ENCODE data around the gene MMP20. TPM values are rescaled to one million over a fixed set of nuclear protein-coding genes. Genes with fewer than 3 reads are reported as not detected.

MMP20 gene
- total and polyA plus RNA-seq, 2 donors (not counting 1 experiment from before 2014, with no cell fraction given): not detected

- TF ChIP-seq EZH2 (IDR thresholded peaks at IDR 0.05; ENCODE audit: borderline replicate concordance, insufficient read depth, low read depth, low read length, poor library complexity, severe bottlenecking): no peak
- TF ChIP-seq CTCF (IDR thresholded peaks at IDR 0.05): no peak
- H3K27ac ChIP-seq (ENCODE audit: low read length in 2 of 2): peak overlapping the region in 1 of 2 donors; percentile 16
- H4K20me1 ChIP-seq (ENCODE audit: control insufficient read depth, insufficient read depth, low read length, poor library complexity, severe bottlenecking): no peaks in the 10 kb centered on the region
- H3K4me1 ChIP-seq (ENCODE audit: control insufficient read depth in 2 of 2, insufficient read depth in 2 of 2, low read length in 2 of 2): peaks cover 26 to 29% of the 10 kb centered on the region in 2 donors
- CTCF ChIA-PET: interaction anchor here (1.2 to 1.5 kb wide), 4 partner anchors 22 to 75 kb away, joined by 3 to 4 read pairs (median 4); no protein-coding TSS in a partner anchor
- H3K27me3 ChIP-seq (replicated peaks in 1 of 4; ENCODE audit: control extremely low read depth in 1 of 4, control insufficient read depth in 3 of 4, insufficient read depth in 4 of 4, low read length in 3 of 4): no peaks in the 10 kb centered on the region
- peak overlapping the region; percentile 16 for H2AFZ ChIP-seq (ENCODE audit: insufficient read depth, low read depth, low read length, poor library complexity, severe bottlenecking)
- H3K9me3 ChIP-seq (ENCODE audit: control extremely low read depth in 1 of 3, control insufficient read depth in 2 of 3, insufficient read depth in 1 of 3, low read length in 2 of 3): no peaks in the 10 kb centered on the region
- Mint-ChIP-seq H3K27me3 (no peaks in the 10 kb centered on the region), H3K9me3 (ENCODE audit: insufficient read depth) (no peaks in the 10 kb centered on the region), H3K27ac (peak overlapping the region; percentile 20), H3K4me3 (no peak overlapping the region), H3K4me1 (peaks cover 35% of the 10 kb centered on the region)
- H3K9ac ChIP-seq (ENCODE audit: low read length): no peak overlapping the region
- ATAC-seq (ENCODE audit: low read depth) (no peak), DNase-seq (no peak)
- no peaks in the 10 kb centered on the region for H3K79me2 ChIP-seq (ENCODE audit: control insufficient read depth, insufficient read depth, low read length)
- POLR2A ChIA-PET: no interaction called here
- H3K4me3 ChIP-seq (ENCODE audit: control extremely low read depth in 1 of 5, extremely low read depth in 1 of 5, insufficient read depth in 1 of 5, low read depth in 2 of 5, low read length in 4 of 5): no peak overlapping the region
- WGBS (ENCODE audit: insufficient coverage): 75% methylated on average over 1 of the region's 5 CpGs
- no peaks in the 10 kb centered on the region for H3K36me3 ChIP-seq (replicated peaks in 1 of 2; ENCODE audit: control extremely low read depth in 1 of 2, control insufficient read depth in 1 of 2, extremely low read depth in 1 of 2, insufficient read depth in 2 of 2, low read length in 1 of 2)
- H3K4me2 ChIP-seq (replicated peaks; ENCODE audit: low read depth, low read length, poor library complexity, severe bottlenecking): no peak overlapping the region
- intact Hi-C loops (cut with micrococcal nuclease): loop anchor here (5.0 kb wide), 1 partner anchor 34 kb away; no protein-coding TSS in a partner anchor
These were observed 33.9 kb downstream of the MMP20 start for GRCh38 chr11:102591160-102591718.

GRCh38 chr11:102590276-102591049, 34.7 kb downstream of the MMP20 start:
- WGBS (ENCODE audit: insufficient coverage): 78% methylated on average over 3 of the region's 6 CpGs
- TF ChIP-seq CTCF (IDR thresholded peaks at IDR 0.05): no peak
- no peak for TF ChIP-seq EZH2 (IDR thresholded peaks at IDR 0.05; ENCODE audit: borderline replicate concordance, insufficient read depth, low read depth, low read length, poor library complexity, severe bottlenecking)
- POLR2A ChIA-PET: no interaction called here

More at GRCh38 chr11:102590276-102591049, 34.7 kb downstream of the MMP20 start:
- H3K4me1 Mint-ChIP-seq: peaks cover 35% of the 10 kb centered on the region
- no peaks in the 10 kb centered on the region for H4K20me1 ChIP-seq (ENCODE audit: control insufficient read depth, insufficient read depth, low read length, poor library complexity, severe bottlenecking)
- no peak overlapping the region for H3K4me2 ChIP-seq (replicated peaks; ENCODE audit: low read depth, low read length, poor library complexity, severe bottlenecking)
- H3K27ac ChIP-seq (ENCODE audit: low read length in 2 of 2): no peak overlapping the region
- H3K4me3 Mint-ChIP-seq: peak overlapping the region; percentile 11
- H3K9me3 ChIP-seq (ENCODE audit: control extremely low read depth in 1 of 3, control insufficient read depth in 2 of 3, insufficient read depth in 1 of 3, low read length in 2 of 3): no peaks in the 10 kb centered on the region
- H3K27me3 ChIP-seq (replicated peaks in 1 of 4; ENCODE audit: control extremely low read depth in 1 of 4, control insufficient read depth in 3 of 4, insufficient read depth in 4 of 4, low read length in 3 of 4): no peaks in the 10 kb centered on the region
- ATAC-seq (ENCODE audit: low read depth) (no peak), DNase-seq (no peak)
- H3K36me3 ChIP-seq (replicated peaks in 1 of 2; ENCODE audit: control extremely low read depth in 1 of 2, control insufficient read depth in 1 of 2, extremely low read depth in 1 of 2, insufficient read depth in 2 of 2, low read length in 1 of 2): no peaks in the 10 kb centered on the region
- intact Hi-C loops (cut with micrococcal nuclease): loop anchor here (5.0 kb wide), 1 partner anchor 33 kb away; no protein-coding TSS in a partner anchor
- no peaks in the 10 kb centered on the region for H3K79me2 ChIP-seq (ENCODE audit: control insufficient read depth, insufficient read depth, low read length)
- peak overlapping the region; percentile 61 for H3K27ac Mint-ChIP-seq
- H3K27me3 Mint-ChIP-seq: no peaks in the 10 kb centered on the region
- peaks cover 26 to 29% of the 10 kb centered on the region in 2 donors for H3K4me1 ChIP-seq (ENCODE audit: control insufficient read depth in 2 of 2, insufficient read depth in 2 of 2, low read length in 2 of 2)
- no peak overlapping the region for H3K4me3 ChIP-seq (ENCODE audit: control extremely low read depth in 1 of 5, extremely low read depth in 1 of 5, insufficient read depth in 1 of 5, low read depth in 2 of 5, low read length in 4 of 5)
- no peak overlapping the region for H3K9ac ChIP-seq (ENCODE audit: low read length)
- CTCF ChIA-PET: interaction anchor here (1.4 kb wide), 1 partner anchor 76 kb away, joined by 3 read pairs; no protein-coding TSS in a partner anchor
- no peaks in the 10 kb centered on the region for H3K9me3 Mint-ChIP-seq (ENCODE audit: insufficient read depth)
- H2AFZ ChIP-seq (ENCODE audit: insufficient read depth, low read depth, low read length, poor library complexity, severe bottlenecking): no peak overlapping the region
